Right atrium auricular region (tissue), 2 donors: ENCODE data around the gene CA14. TPM values are rescaled to one million over a fixed set of nuclear protein-coding genes. Genes with fewer than 3 reads are reported as not detected.
A peak's percentile ranks its signal among the peaks of the same experiment; 100 is the strongest.

Source experiments
- DNase-seq: peaks from one replicate; pipeline ENCODE4 v3.0.0-alpha.2; 2019; ENCODE audit warnings: low spot score
- H3K27ac ChIP-seq, 2 donors: fragments of 200-600 bp; sonication (generic); 1 replicate in 1 of 2; 2 replicates in 1 of 2; pipeline ENCODE4 v1.5.1; 2016 to 2019
- H3K27me3 ChIP-seq, 2 donors: fragments of 200-600 bp; sonication (generic); one replicate each; pipeline versions ENCODE4 v1.5.1 to v1.6.0; 2017 to 2019
- H3K36me3 ChIP-seq: fragments of 200-600 bp; sonication (generic); one replicate; pipeline ENCODE4 v1.5.1; 2016
- H3K4me1 ChIP-seq, 2 donors: fragments of 200-600 bp; sonication (generic); one replicate each; pipeline versions ENCODE4 v1.5.1 to v1.6.0; 2017 to 2019
- H3K4me3 ChIP-seq, 2 donors: fragments of 200-600 bp; sonication (generic); 1 replicate in 1 of 2; 2 replicates in 1 of 2; pipeline ENCODE4 v1.5.1; 2017 to 2019; ENCODE audit warnings: mild to moderate bottlenecking in 1 of 2, moderate library complexity in 1 of 2
- H3K9me3 ChIP-seq, 2 donors: fragments of 200-600 bp; sonication (generic); one replicate each; pipeline ENCODE4 v1.5.1; 2019
- CTCF ChIP-seq, 2 donors: fragments of 200-600 bp; sonication (generic); IDR thresholded peaks; one replicate each; pipeline ENCODE4 v1.5.1; 2019; ENCODE audit warnings: antibody characterized with exemption in 2 of 2
- total RNA-seq, 2 donors: library from RNA; depleted of rRNA; stranded (reverse); fragments of >200 nt; gene quantifications; one replicate each; pipeline ENCODE4 v1.1.0, GENCODE V29; 2016

CA14 gene
- total RNA-seq, 2 donors from 2014 or later = 4.2 to 5.7 TPM

- Histone ChIP-seq H3K36me3 (peaks cover 14% of the 10 kb centered on the region), H3K4me3 (peak overlapping the region; percentile 84 to 88), H3K9me3 (no peaks in the 10 kb centered on the region), H3K27me3 (no peaks in the 10 kb centered on the region), H3K4me1 (peaks cover 0 to 16% of the 10 kb centered on the region in 2 donors), H3K27ac (peak overlapping the region; percentile 95 to 96)
- no peak for DNase-seq
- no peak for TF ChIP-seq CTCF (IDR thresholded peaks at IDR 0.05)
Measured at GRCh38 chr1:150233359-150234308, 23.9 kb upstream of the CA14 start.

GRCh38 chr1:150234309-150234565, 23.3 kb upstream of the CA14 start:
- H3K4me3 ChIP-seq = peak overlapping the region; percentile 84 to 88
- H3K27me3 ChIP-seq = no peaks in the 10 kb centered on the region
- H3K27ac ChIP-seq = peak overlapping the region; percentile 95 to 96
- no peak for DNase-seq
- H3K4me1 ChIP-seq = peaks cover 0 to 16% of the 10 kb centered on the region in 2 donors
- no peaks in the 10 kb centered on the region for H3K9me3 ChIP-seq
- no peak for TF ChIP-seq CTCF (IDR thresholded peaks at IDR 0.05)
- peaks cover 8% of the 10 kb centered on the region for H3K36me3 ChIP-seq

GRCh38 chr1:150234566-150235293, 22.8 kb upstream of the CA14 start:
- no peaks in the 10 kb centered on the region for H3K27me3 ChIP-seq
- H3K9me3 ChIP-seq = no peaks in the 10 kb centered on the region
- TF ChIP-seq CTCF (IDR thresholded peaks at IDR 0.05) = no peak
- peak; percentile 86 for DNase-seq
- peak overlapping the region; percentile 84 to 88 for H3K4me3 ChIP-seq
- peaks cover 0 to 16% of the 10 kb centered on the region in 2 donors for H3K4me1 ChIP-seq
- peaks cover 3% of the 10 kb centered on the region for H3K36me3 ChIP-seq
- H3K27ac ChIP-seq = peak overlapping the region; percentile 95 to 96

GRCh38 chr1:150235294-150235851, 22.2 kb upstream of the CA14 start:
- H3K4me3 ChIP-seq = peak overlapping the region; percentile 84 to 88
- no peak for TF ChIP-seq CTCF (IDR thresholded peaks at IDR 0.05)
- DNase-seq = no peak
- peaks cover 0 to 16% of the 10 kb centered on the region in 2 donors for H3K4me1 ChIP-seq
- no peaks in the 10 kb centered on the region for H3K9me3 ChIP-seq
- peak overlapping the region; percentile 95 to 96 for H3K27ac ChIP-seq
- H3K27me3 ChIP-seq = no peaks in the 10 kb centered on the region
- H3K36me3 ChIP-seq = no peaks in the 10 kb centered on the region

GRCh38 chr1:150235852-150236613, 21.5 kb upstream of the CA14 start, which contains the start of gene ANP32E:
Gene ANP32E (minus strand): TSS chr1:150236112. CDS start chr1:150235786, 326 bp downstream.
- no peak for TF ChIP-seq CTCF (IDR thresholded peaks at IDR 0.05)
- Histone ChIP-seq H3K4me1 (peaks cover 0 to 16% of the 10 kb centered on the region in 2 donors), H3K27me3 (no peaks in the 10 kb centered on the region), H3K27ac (peak within 1 kb of the TSS; percentile 95 to 96), H3K4me3 (peak within 1 kb of the TSS; percentile 84 to 88), H3K9me3 (no peaks in the 10 kb centered on the region), H3K36me3 (no peaks in the 10 kb centered on the region)
- DNase-seq = peak; percentile 98
